Endothelial cell of umbilical vein (primary cell): ENCODE data around the gene CCBE1. TPM values are rescaled to one million over a fixed set of nuclear protein-coding genes. Genes with fewer than 3 reads are reported as not detected.

Experiments
- BruUV-seq: library from RNA; stranded (reverse); fragments of 400-500 nt; replicated peaks from 2 replicates; lab custom pipeline; 2021; lab: Mats Ljungman, UMichigan
- CTCF ChIA-PET: fragments of 300-600, 350-600 bp; sonication (Branson Sonifier 250); formaldehyde crosslinking; loops from one replicate; lab custom pipeline; 2021; ENCODE audit warnings: antibody characterized with exemption, inconsistent platforms; lab: Charles Lee
- POLR2A ChIA-PET: fragments of 300-600, 350-600 bp; sonication (Branson Sonifier 250); formaldehyde crosslinking; loops from one replicate; lab custom pipeline; 2021; ENCODE audit warnings: antibody characterized with exemption, inconsistent platforms; lab: Charles Lee
- DNase-seq: peaks from one replicate; pipeline ENCODE4 v3.0.0-alpha.2; 2011; ENCODE audit warnings: low read depth, low spot score
- FAIRE-seq: peaks from 2 replicates; lab custom pipeline; 2011; peaks lifted over from hg19 to GRCh38; lab: Jason Lieb, UNC
- H2AFZ ChIP-seq: 2 replicates; pipeline ENCODE4 v1.6.0; 2012; ENCODE audit warnings: low read depth, low read length, control low read depth, inconsistent platforms
- H3K27ac ChIP-seq: 2 replicates; pipeline ENCODE4 v1.5.1; 2011; ENCODE audit warnings: low read depth, mild to moderate bottlenecking, control low read depth, low read length, moderate library complexity; ENCODE audit not compliant: insufficient read depth
- H3K27me3 ChIP-seq, 2 experiments: 2 replicates each; pipeline versions ENCODE4 v1.6.0 to v1.6.1; 2011; ENCODE audit warnings: low read length in 2 of 2, mixed read lengths in 1 of 2; ENCODE audit not compliant: control insufficient read depth in 2 of 2, insufficient read depth in 2 of 2
- H3K36me3 ChIP-seq, 2 experiments: 2 replicates in 1 of 2; 3 replicates in 1 of 2; pipeline ENCODE4 v1.5.1; 2011; ENCODE audit warnings: low read length in 2 of 2, mild to moderate bottlenecking in 1 of 2, moderate library complexity in 1 of 2; ENCODE audit not compliant: control insufficient read depth in 2 of 2, insufficient read depth in 2 of 2; ENCODE audit errors: extremely low read depth in 1 of 2
- H3K4me1 ChIP-seq: 3 replicates; pipeline ENCODE4 v1.5.1; 2011; ENCODE audit warnings: mild to moderate bottlenecking, low read length; ENCODE audit not compliant: control insufficient read depth, insufficient read depth; ENCODE audit errors: extremely low read depth
- H3K4me2 ChIP-seq: 2 replicates; pipeline ENCODE4 v1.6.1; 2011; ENCODE audit warnings: low read length, control low read depth, mixed read lengths; ENCODE audit not compliant: insufficient read depth
- H3K4me3 ChIP-seq, 3 experiments: fragments of 200-600 bp in 1 of 3; sonication (generic), shearing (Covaris generic) in 1 of 3; replicated peaks in 1 of 3; 2 replicates each; pipeline ENCODE4 v1.5.1; 2011 to 2016; ENCODE audit warnings: control low read depth in 3 of 3, low read length in 3 of 3, mild to moderate bottlenecking in 2 of 3, inconsistent platforms in 1 of 3, low read depth in 1 of 3, moderate library complexity in 1 of 3; ENCODE audit not compliant: insufficient read depth in 1 of 3
- H3K79me2 ChIP-seq: 2 replicates; pipeline ENCODE4 v1.6.0; 2012; ENCODE audit warnings: low read length, inconsistent platforms; ENCODE audit not compliant: control insufficient read depth, insufficient read depth
- H3K9ac ChIP-seq: replicated peaks from 2 replicates; pipeline ENCODE3; 2011; ENCODE audit warnings: low read length, control low read depth; ENCODE audit not compliant: insufficient read depth; ENCODE audit errors: extremely low read depth
- H3K9me1 ChIP-seq: replicated peaks from 3 replicates; pipeline ENCODE4 v1.6.0; 2011; ENCODE audit warnings: mild to moderate bottlenecking, low read length; ENCODE audit not compliant: control insufficient read depth, insufficient read depth; ENCODE audit errors: extremely low read depth
- H3K9me3 ChIP-seq: replicated peaks from 2 replicates; pipeline ENCODE4 v1.5.1; 2012; ENCODE audit warnings: low read length, inconsistent platforms; ENCODE audit not compliant: control insufficient read depth, insufficient read depth
- H4K20me1 ChIP-seq: replicated peaks from 2 replicates; pipeline ENCODE3; 2011; ENCODE audit warnings: mild to moderate bottlenecking, low read length; ENCODE audit not compliant: control insufficient read depth, insufficient read depth; ENCODE audit errors: extremely low read depth
- CTCF ChIP-seq, 2 donors: IDR thresholded peaks; 1 replicate in 1 of 2; 2 replicates in 1 of 2; pipeline ENCODE4 v1.5.1; 2011; ENCODE audit warnings: low read length in 2 of 2, mild to moderate bottlenecking in 2 of 2, moderate library complexity in 2 of 2, control low read depth in 1 of 2, inconsistent platforms in 1 of 2, low read depth in 1 of 2; ENCODE audit not compliant: insufficient read depth in 1 of 2; ENCODE audit errors: extremely low read depth in 1 of 2
- EZH2 ChIP-seq: IDR thresholded peaks from 2 replicates; pipeline ENCODE4 v1.6.1; 2012; ENCODE audit warnings: borderline replicate concordance, low read depth, mild to moderate bottlenecking, moderate library complexity, low read length, inconsistent platforms; ENCODE audit not compliant: severe bottlenecking
- FOS ChIP-seq: IDR thresholded peaks from 2 replicates; pipeline ENCODE4 v1.6.1; 2011; ENCODE audit warnings: mild to moderate bottlenecking, low read length, moderate library complexity, borderline replicate concordance; ENCODE audit not compliant: insufficient read depth
- GATA2 ChIP-seq: IDR thresholded peaks from 2 replicates; pipeline ENCODE4 v1.7.0; 2011; ENCODE audit warnings: low read depth, mild to moderate bottlenecking, moderate library complexity, mixed read lengths, low read length; ENCODE audit not compliant: insufficient read length, insufficient read depth
- JUN ChIP-seq: IDR thresholded peaks from 2 replicates; pipeline ENCODE4 v1.6.1; 2011; ENCODE audit warnings: borderline replicate concordance, low read depth; ENCODE audit not compliant: insufficient read length, insufficient read depth
- MYC ChIP-seq: IDR thresholded peaks from one replicate; pipeline ENCODE4 v1.6.1; 2011; ENCODE audit warnings: mild to moderate bottlenecking, low read depth, low read length
- POLR2A ChIP-seq: IDR thresholded peaks from 2 replicates; pipeline ENCODE4 v1.6.1; 2012; ENCODE audit warnings: low read depth, mild to moderate bottlenecking, control low read depth, low read length
- POLR2AphosphoS5 ChIP-seq: IDR thresholded peaks from 2 replicates; pipeline ENCODE4 v1.6.1; 2012; ENCODE audit warnings: low read depth, mild to moderate bottlenecking, control low read depth, low read length, moderate library complexity; ENCODE audit not compliant: insufficient read depth
- dilution Hi-C: fragments of 300-500 bp; cut with MboI; formaldehyde crosslinking; loops from one replicate; pipeline ENCODE4 v1.15.0; 2019; ENCODE audit warnings: low sequenced_read_pairs; ENCODE audit not compliant: extremely low pct_ligation_motif_present
- intact Hi-C: fragments of 100-400 bp; cut with micrococcal nuclease; formaldehyde crosslinking; loops from one replicate; pipeline ENCODE4 v1.10.0; 2022
- polyA plus RNA-seq, 4 experiments: library from polyadenylated mRNA; depleted of rRNA in 3 of 4; stranded (reverse) in 3 of 4; unstranded in 1 of 4; fragments of >200 nt; gene quantifications; 2 replicates each; pipeline versions ENCODE4 v1.2.1 to v1.2.3, GENCODE V29; 2011 to 2012; ENCODE audit warnings: missing spikeins in 1 of 4
- total RNA-seq: library from RNA; stranded (reverse); gene quantifications from 2 replicates; pipeline ENCODE4 v1.2.3, GENCODE V29; 2021
- TF ChIP-seq, protein P1 (sequence below): IDR thresholded peaks from 2 replicates; pipeline ENCODE4 v1.6.1; 2011; ENCODE audit not compliant: insufficient read depth, insufficient read length

Gene CCBE1
- total and polyA plus RNA-seq, 2 donors (not counting 3 experiments of a cell fraction or from before 2014, with no cell fraction given) = 0.04 TPM; not detected in 1

DNA sequence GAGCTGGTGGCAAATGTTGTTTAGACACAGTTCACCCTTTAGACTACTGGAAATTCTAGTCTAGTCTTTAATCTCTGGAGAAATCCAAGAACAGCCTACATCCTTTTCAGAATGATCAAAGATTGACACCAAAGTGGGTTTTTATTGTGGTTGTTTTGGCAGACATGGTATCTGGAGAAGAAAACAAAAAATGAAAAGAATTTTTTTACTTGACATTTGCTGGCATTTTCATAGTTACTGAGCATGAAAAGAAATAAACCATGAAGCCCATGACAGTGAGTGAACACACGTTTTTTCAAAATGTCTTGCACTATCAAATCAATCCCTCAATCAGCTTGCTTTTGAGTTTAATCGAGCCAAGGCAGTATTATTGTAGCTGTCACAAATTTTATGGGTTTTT, 125.3 kb downstream of the CCBE1 start:
- POLR2A ChIA-PET = no interaction called here
- no peak overlapping the region for H3K9ac ChIP-seq
- no peaks in the 10 kb centered on the region for H3K79me2 ChIP-seq
- dilution Hi-C loops = no loop called here
- no peaks in the 10 kb centered on the region for H3K4me1 ChIP-seq
- no peaks in the 10 kb centered on the region for H3K27me3 ChIP-seq
- no peaks in the 10 kb centered on the region for H3K36me3 ChIP-seq
- BruUV-seq = no TSS peak
- CTCF ChIA-PET = no interaction called here
- FAIRE-seq = no peak
- DNase-seq = no peak
- no peaks in the 10 kb centered on the region for H3K9me1 ChIP-seq
- no peak overlapping the region for H2AFZ ChIP-seq
- no peaks in the 10 kb centered on the region for H3K9me3 ChIP-seq
- no peak overlapping the region for H3K27ac ChIP-seq
- H3K4me3 ChIP-seq = no peak overlapping the region
- H3K4me2 ChIP-seq = no peak overlapping the region
- intact Hi-C loops = no loop called here
- TF ChIP-seq GATA2 (no peak), JUN (no peak), FOS (no peak), EZH2 (no peak), CTCF (IDR thresholded peaks at IDR 0.05; ENCODE audit: extremely low read depth in 1 of 2, insufficient read depth in 1 of 2, low read depth in 1 of 2, low read length in 2 of 2) (no peak), MYC (no peak), POLR2AphosphoS5 (no peak), POLR2A (no peak)
- TF ChIP-seq, protein P1, sequence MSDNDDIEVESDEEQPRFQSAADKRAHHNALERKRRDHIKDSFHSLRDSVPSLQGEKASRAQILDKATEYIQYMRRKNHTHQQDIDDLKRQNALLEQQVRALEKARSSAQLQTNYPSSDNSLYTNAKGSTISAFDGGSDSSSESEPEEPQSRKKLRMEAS = no peak
- H4K20me1 ChIP-seq = no peaks in the 10 kb centered on the region
